SW 1271 (cell line): ENCODE results near the gene RIT2.

ENCODE experiments used
- DNase-seq, 2 experiments: peaks; one replicate each; lab custom pipeline; 2025; lab: John Stamatoyannopoulos, UW

The RIT2 gene

DNA sequence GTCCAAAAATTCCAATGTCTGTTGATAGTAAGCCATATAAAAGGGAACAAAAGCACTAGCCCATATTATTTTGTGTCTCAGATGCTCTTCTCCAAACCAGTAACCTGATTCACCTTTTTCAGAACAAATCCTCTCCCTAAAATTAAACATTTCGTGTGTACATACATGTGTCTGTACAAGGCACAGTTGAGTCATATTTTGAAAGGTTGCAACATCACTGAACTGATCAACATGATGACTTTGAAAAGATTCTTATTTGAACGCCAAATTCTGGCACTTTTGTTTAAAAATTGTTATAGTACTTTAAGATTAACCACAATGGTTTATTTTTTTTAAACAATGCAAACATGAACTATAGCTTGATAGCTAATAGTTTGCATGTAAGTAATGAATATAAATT, 102.5 kb downstream of the RIT2 start:
- no peak for DNase-seq

DNA sequence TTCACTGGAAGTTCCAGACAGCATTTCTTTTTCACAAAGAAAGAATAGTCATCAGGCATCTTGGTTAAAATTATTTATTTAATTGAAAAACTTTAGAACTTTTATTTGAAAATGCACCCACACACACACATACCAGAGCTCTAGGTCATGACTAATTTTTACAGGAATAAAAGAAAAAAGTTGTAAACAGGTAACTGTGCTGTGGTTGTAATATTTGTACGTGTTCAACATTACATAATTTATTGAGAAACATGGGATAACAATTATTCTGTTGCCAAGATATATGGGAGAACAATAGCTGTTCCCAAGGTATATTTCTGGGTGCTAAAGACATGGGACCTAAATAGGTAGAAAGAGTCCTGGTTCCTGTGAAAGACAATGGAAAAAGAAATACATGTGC, 104.9 kb downstream of the RIT2 start:
- DNase-seq, result no peak

DNA sequence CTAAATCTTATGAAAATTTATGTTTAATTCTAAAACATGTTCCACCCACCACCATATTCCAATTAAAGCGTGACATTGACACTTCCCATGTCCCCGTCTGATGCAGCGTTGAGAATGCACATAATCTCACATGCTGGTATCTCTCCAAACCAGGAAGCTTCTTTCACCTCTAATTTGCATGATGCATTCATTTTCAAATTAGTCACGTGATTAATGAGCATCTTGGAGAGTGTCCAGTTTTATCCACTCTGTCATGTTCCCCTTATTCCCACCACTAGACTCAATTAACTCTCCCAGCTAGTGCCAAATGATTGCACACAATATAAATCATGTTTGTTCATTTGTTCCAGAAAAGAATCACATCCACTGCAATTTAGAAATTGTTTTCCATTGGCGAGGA, 105.8 kb downstream of the RIT2 start:
- no peak for DNase-seq

DNA sequence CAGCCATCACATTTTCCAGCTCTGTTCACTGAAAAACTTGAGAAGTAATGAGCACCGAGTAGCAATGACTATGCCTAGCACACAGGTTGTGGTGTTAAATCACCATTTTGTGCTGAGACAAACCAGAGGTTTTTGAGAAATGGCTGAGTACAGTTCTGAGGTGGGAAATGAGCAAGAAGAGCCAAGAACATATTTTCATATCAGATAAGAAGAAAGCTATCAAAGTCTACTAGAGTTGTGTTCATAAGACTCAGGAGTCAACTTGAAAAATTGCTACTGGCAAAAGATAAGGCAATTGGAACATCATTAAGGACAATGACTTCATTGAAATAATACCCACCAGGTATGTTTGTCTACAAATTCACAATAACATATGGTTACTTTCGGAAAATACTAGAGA, 108.1 kb downstream of the RIT2 start:
- DNase-seq, result no peak

DNA sequence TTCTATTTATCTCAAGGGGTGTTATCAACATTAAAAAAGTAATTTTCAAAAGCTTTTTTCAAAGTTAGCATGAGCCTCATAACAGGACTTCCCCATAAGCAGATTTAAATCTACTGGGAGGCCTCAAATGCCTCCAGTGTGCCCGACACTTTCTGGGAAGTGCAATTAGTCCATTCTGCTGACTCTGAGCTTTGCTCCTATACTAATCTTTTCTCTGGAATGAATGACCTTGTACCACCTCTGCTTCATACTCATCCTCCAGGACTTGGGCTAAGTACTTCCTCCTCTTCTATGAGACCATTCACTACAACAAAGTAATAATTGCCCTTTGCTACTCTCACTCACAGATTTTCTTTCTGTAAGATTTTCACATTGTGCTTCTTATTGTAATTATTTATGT, 111.1 kb downstream of the RIT2 start:
- no peak for DNase-seq

DNA sequence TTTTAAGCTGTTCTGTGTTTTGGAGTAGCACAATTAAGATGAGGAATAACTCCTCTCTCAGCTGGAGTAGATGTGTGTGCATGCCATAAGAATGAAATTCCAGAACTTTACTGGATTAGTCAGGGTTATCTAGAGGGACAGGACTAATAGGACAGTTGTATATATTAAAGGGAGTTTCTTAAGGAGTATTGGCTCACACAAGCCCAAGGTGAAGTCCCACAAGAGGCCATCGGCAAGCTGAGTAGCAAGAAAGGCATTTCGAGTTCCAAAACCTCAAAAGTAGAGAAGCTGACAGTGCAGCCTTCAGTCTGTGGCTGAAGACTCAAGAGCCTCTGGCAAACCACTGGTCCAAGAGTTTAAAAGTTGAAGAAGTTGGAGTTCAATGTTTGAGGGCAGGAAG, 113.7 kb downstream of the RIT2 start:
- no peak for DNase-seq

DNA sequence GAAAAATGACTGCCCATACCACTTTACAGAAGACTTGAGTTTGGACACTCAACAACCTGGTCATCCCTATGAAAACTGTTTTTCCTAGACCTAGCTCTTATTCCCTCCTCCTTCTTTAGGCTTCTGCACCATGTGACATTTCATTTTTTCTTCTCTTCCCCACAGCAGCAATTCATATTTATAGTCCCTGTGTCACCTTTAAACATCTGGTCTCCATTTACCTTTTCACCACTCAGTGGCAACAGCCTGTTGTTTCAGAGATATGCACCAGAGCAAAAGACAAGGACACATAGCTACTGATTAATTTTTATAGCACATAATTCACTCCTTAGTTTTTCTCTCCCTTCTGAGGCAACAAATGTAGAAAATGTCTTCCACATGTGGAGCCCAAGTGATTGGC, 118.7 kb downstream of the RIT2 start:
- DNase-seq, result no peak

DNA sequence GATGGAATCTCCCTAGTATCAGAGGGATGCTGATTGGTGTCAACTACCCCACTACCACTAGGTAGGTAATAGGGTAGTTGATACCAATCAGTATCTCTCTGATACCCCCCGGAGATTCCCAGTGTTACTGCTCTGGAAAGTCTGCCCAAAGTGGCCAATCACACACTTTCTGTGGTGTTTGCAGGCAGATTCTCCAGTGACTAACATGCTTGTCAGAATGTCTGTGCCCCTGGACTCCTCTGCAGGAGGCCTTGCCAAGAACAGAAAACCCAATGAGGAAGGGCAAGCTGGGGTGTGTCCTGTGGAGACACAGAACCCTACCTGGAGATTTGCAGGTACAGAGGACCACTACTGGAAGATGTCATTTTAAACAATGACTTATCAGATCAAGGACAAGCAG, 135.1 kb downstream of the RIT2 start:
- DNase-seq, result no peak

DNA sequence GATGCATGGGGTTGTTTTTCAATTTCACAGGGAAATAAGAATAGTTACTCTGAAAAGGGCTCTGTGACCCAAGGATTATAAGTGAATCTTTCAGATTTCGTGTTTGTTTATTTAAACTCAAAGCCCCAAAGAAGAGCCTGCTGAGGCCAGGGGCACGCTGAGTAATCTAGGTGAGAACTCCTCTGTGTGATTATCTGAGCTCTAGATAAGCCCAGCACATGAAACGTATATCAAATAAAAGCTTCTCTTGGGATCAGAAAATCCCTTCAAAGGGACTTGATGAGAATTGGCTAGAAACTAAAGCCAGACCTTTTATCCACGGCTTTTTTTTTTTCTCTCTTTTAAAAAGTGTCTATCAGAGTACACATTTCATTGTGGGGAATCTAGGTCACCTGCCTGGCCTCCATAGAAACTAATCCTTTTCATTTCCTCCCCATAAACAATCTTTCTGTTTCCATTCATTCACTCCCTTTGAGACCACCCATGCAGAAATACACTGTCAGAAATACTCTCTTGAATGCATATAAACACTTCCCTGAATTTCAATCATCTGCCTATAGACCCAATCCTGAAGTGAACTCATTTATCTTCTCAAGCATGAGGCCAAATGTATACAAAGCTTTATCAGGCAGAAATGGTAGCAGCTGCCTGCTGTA, 137.4 kb downstream of the RIT2 start:
- DNase-seq, result no peak

DNA sequence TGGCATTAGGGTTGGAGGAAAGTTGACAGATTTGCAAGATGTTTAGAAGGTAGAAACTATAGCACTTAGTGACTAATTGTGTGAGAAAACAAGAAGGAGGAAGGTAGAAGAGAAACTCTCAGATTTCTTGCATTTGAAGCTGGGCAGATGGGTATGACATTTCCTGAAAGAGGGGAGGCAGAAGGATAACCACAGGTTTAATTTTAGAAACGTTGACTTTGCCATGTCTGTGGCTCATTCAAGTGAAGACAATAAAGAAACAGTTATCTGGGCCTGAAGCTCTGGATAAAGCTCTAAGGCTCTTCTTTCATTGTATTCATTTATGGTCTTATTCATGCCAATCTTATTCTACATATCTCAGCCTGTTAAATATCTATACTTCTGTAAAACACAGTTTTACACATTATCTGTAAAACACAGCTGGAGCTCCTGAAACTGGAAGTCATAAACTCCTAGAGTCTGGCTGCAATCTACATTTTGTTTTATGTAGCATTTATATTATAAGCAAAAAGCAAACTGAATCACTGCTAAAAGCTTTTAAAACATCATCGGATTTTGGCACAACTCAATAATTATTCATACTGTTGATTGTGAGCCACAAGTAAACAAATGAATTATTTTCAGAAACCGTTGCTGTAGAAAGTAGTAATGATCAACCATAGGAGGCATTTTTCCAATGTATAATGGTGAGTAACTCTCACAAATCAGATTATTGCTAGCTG, 138.5 kb downstream of the RIT2 start:
- no peak for DNase-seq

DNA sequence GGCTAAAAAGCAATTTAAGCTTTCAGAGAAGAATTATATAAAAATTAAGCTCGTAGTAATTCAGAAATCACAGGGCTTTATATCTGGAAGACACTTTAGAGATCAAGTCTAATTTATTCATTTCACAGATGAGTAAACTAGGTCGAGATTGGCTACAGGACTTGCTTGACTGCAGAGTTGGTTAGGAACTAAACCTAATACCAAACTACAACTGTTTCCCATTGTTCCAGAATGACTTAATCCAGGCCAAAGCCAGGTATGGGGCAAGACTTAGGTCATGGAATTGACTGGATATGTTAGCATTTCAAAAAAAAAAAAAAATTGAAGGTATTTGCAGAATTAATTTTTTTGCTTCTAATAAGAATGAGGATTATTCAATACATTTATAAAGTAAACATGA, 146.1 kb downstream of the RIT2 start:
- no peak for DNase-seq

DNA sequence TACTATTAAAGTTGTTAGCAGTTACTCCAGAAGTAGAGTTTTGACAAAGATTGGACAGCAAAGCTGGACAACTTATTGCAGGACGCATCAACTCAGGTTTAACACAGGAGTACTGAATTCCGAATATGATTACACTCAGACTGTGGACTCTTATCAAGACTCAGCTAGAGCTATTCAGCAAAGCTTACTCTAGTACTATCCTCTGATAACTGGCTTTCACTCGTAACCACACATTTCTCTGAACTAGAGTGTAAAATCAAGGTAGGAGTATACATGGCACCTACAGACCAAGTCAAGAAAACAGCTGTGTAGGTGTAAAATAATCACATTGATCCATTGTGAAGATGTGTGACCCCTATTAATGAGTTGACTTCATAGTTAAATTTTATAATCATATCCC, 154.2 kb downstream of the RIT2 start:
- DNase-seq, result no peak

DNA sequence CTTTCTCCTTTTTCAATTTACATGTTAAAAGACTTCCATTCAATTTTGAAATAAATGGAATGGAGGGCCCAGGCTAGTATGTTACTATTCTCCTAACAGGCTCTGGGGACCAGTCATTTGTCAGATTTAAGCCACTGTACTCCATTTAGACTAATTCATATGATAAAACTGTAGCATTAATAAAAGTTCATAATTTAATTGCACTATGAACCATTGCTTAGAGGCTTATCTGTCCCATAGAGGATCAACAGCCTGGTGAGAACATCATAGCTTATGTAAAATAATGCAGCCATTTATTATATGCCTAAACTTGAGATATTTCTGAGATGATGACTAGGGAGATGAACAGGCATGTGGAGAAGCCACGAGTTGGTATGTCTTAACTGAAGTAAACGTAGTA, 156.0 kb downstream of the RIT2 start:
- no peak for DNase-seq

DNA sequence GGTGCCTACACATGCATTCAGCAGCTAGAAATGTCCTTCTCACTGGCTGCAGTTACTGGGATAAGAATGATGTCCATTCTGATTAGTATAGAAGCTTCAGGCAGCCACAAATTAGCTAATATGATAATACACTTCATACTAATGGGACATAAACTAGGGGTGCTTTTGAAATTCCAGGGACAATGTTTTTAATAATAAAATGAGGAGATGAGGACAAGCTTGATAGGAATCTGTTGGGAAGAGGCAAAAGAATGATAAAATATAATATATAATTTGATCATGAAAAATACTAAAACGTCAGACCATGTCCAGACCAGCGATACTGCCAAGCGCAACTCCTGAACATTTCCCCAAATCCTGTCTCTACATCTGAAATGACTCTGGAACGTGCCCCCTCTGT, 157.1 kb downstream of the RIT2 start:
- DNase-seq, result no peak

DNA sequence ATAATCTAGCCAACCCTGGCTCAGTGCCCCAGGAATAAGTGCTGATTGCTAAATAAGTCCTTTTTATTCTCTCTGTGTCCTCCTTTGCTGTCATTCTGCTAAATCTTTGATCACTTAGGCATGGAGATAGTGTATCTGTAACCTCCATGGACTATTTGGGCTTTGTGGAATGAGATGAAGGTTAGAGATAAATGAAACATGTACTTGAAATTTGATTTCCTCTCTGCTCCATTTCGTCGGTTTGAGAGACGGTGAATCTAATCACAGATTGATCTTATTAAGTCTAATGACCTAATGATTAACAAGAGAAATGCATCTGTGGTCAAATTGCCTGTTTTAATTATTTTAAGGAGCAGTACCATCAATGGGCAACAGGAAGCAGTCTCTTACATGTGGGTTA, 159.2 kb downstream of the RIT2 start:
- no peak for DNase-seq

DNA sequence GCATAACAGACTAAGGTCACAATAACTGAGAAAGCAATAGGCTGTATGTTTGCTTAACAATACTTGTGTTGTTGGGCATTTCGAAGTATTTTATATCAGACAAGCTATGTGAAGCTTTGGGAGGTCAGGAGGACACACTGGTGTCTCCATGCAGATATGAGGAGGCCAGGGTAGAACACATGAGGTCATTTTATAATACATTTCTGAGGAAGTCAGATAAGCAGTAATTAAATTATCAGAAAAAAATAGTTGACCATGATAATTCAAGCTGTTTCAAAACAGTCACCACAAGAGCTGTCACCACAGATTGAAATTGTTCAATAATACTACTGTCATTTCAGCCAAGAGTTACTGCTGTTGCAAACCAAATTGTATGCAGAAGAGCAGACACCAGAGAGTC, 160.6 kb downstream of the RIT2 start:
- no peak for DNase-seq

DNA sequence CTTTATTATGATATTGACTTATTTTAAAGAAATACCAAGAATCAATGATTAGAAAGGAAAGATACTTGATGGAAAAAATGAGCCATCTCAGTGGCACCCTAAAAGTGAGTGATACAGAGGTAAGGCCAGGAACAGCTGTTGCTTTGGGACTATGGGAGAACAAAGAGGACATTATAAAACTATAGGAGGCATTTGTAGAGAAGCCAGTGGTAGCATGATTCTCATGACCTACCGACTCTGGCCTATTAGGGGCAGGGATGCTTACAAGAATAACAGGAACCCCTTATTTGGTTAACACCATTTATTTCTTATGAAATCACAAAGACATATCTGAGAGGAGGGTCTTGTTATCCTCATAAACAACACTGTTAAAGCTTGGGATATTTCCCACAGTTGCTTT, 162.2 kb downstream of the RIT2 start:
- no peak for DNase-seq

DNA sequence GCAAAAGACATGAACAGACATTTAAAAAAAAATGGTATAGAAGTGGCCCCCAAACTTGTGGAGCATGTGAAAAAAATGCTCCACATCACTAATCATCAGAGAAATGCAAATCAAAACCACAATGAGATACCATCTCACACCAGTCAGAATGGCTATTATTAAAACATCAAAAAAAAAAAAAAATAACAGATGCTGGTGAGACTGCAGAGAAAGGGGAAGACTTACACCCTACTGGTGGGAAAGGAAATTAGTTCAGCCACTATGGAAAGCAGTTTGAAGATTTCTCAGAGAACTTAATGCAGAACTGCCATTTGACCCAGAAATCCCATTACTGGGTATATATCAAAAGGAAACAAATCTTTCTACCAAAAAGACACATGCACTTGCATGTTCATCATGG, 164.8 kb downstream of the RIT2 start:
- no peak for DNase-seq

DNA sequence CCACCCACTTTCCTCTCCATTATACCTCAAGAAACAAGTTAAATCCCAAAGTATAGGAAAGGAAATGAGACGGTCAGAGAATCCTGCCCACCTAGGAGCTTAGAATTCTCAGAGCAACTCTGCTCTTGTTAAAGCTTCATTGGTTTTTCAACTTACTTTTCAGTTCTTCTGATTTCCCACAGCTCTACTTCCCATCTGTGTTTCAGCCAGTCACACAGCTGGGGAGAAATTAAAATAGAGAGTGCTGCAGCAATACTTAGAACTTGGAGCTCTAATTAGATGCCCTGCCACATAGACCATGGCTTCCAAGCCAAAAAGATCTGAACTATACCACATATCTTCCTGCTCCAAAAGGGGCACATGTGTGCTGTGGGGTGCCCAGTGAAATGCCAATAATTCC, 166.7 kb downstream of the RIT2 start:
- no peak for DNase-seq

DNA sequence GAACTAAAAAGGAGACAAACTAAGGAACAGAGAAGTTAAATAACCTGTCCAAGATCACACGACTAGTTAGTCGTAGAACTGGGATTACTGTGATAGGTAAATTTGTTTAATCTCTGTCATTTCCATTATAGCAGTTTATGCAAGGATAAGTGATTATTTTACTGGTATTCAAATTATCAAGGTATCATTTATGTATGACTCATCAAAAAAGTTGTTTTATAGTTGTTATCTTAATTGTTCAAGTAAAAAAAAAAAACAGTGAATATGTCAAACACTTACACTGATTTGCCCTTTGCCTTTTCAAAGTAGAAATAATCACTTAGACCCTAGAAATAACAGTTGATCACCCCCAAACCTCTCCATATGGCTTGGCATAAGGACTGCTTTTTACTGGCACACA, 173.6 kb downstream of the RIT2 start:
- no peak for DNase-seq

DNA sequence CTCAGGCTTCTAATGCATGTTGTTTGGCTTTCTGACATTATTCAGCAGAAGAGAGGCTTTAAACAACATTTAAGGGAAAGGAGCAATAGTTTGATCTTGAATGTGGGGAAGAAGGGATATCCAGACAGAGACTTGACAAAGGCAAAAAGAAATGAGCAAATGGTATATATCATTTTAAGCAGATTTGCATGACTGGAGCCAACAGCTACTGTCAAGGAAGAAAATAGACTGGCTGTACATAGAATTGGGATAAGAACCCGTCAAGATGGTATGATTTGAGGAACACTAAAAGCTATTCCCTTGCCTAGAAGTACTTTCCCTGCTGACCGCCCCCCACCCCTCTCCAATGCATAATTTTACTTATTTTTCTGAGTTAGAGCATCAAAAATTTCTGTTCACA, 174.5 kb downstream of the RIT2 start:
- DNase-seq, result no peak

DNA sequence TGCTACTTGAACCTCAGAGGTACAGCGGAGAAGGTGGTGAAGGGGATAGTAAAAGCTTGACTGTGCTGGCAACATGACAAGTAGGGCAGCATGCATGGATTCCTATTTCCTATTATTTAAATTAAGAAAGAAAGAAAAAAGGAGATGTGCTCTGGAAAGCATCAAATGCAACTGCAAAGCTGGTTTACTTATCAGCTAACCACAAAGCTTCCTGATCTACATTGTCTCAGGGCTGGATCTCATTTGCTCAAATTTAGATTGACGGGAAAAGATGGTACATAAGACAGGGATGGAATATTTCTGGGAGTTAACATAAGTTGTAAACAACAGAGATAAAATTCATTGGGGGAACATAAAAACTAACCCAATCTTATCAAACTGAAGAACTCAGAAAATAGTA, 178.0 kb downstream of the RIT2 start:
- no peak for DNase-seq

DNA sequence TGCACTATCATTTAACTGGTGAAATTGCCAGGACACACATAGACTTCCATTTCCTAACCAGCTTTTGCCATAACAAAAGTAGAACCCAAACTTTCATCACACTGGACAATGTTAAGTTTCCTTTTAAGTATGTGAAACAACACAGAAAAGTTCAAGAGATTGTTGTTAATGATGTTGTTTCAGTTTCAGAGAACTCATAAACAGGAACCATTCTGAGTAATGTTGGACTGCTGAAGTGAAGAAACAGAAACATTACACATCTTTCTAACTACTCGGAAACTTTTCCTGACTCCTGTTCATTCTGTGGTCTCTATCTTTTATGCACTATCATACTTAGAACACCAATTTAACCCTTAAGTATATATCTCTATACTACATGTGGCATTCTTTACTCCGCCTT, 179.2 kb downstream of the RIT2 start:
- no peak for DNase-seq

DNA sequence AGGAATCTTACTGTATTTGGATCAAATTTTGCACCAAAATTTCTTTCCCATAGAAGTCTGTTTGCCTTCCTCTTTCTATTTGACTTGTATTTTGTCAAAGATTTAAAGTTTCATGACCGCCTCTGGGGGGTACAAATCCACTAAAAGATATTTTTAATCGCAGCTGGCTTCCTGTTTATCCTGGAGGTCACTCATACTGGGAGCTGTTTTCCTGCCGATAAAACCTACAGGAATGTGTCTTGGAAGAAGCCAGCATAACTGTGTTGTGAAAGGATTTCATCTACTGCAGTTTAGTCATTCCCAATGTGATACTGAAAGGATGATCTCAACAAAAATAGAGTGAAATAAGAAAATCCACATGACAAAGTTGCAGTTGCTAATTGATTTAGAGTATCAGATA, 184.0 kb downstream of the RIT2 start:
- peak; percentile 10 to 37 for DNase-seq
